ENCODE results near the gene DVL2. TPM values are rescaled to one million over a fixed set of nuclear protein-coding genes. Genes with fewer than 3 reads are reported as not detected.

DVL2 gene

Small RNAs within 50 kb of the gene (small RNA-seq; reads per million reads assigned to genes)
- not detected for gene AC120057.4 (ENCODE audit: low read depth)
- gene MIR324 (ENCODE audit: low read depth) = 521 reads per million, percentile 96 among the genes with 10 or more reads in this experiment
- not detected for gene RF00019 (ENCODE audit: low read depth)

Data from mesenchymal stem cell (in vitro differentiated cells and primary cell).